HG03159 (cell line): Measurements from ENCODE around the gene TUFT1.
A peak's percentile ranks its signal among the peaks of the same experiment; 100 is the strongest.

Source experiments
- ATAC-seq: cut with Tn5 transposase; IDR thresholded peaks from one replicate; pipeline ENCODE4 v1.9.1; 2021; ENCODE audit warnings: mild to moderate bottlenecking, moderate library complexity; ENCODE audit not compliant: unreplicated experiment

TUFT1 gene

GRCh38 chr1:151540021-151540981 lies at the start of gene TUFT1:
TSS of gene TUFT1 (plus strand) at chr1:151540309. CDS start at chr1:151540367, 58 bp downstream.
- peak; percentile 95 for ATAC-seq

- no peak for ATAC-seq
Observed at GRCh38 chr1:151491641-151492040, 48.5 kb upstream of the TUFT1 start.

GRCh38 chr1:151492120-151492519 lies 48.0 kb upstream of the TUFT1 start:
- ATAC-seq, result no peak

- no peak for ATAC-seq
Observed at GRCh38 chr1:151493042-151493441, 47.1 kb upstream of the TUFT1 start.

- no peak for ATAC-seq
Observed at GRCh38 chr1:151494741-151495281, 45.3 kb upstream of the TUFT1 start.

GRCh38 chr1:151495316-151495715 lies 44.8 kb upstream of the TUFT1 start:
- ATAC-seq, result no peak

GRCh38 chr1:151499365-151499764 lies 40.7 kb upstream of the TUFT1 start:
- ATAC-seq, result no peak

- ATAC-seq, result no peak
Observed at GRCh38 chr1:151499930-151500329, 40.2 kb upstream of the TUFT1 start.

GRCh38 chr1:151501474-151501873 lies 38.6 kb upstream of the TUFT1 start:
- ATAC-seq, result no peak

GRCh38 chr1:151502035-151502700 lies 37.9 kb upstream of the TUFT1 start:
- no peak for ATAC-seq

GRCh38 chr1:151502859-151503780 lies 37.0 kb upstream of the TUFT1 start:
- ATAC-seq, result no peak

GRCh38 chr1:151504252-151504651 lies 35.9 kb upstream of the TUFT1 start:
- no peak for ATAC-seq

- ATAC-seq, result no peak
Observed at GRCh38 chr1:151504759-151505158, 35.4 kb upstream of the TUFT1 start.

- no peak for ATAC-seq
Observed at GRCh38 chr1:151508833-151509232, 31.3 kb upstream of the TUFT1 start.

GRCh38 chr1:151509350-151510019 lies 30.6 kb upstream of the TUFT1 start:
- no peak for ATAC-seq

- no peak for ATAC-seq
Observed at GRCh38 chr1:151510020-151510405, 30.1 kb upstream of the TUFT1 start.

- no peak for ATAC-seq
Observed at GRCh38 chr1:151510614-151510956, 29.5 kb upstream of the TUFT1 start.

- ATAC-seq, result peak; percentile 89
Observed at GRCh38 chr1:151510957-151511635, 29.0 kb upstream of the TUFT1 start, which contains the start of gene CGN. TSS of gene CGN (plus strand) at chr1:151511387. CDS start at chr1:151518520, 7,133 bp downstream.

- peak; percentile 25 for ATAC-seq
Observed at GRCh38 chr1:151511636-151512215, 28.4 kb upstream of the TUFT1 start.
